ENCODE measurements around the gene DDX41.

- TF ChIP-seq CTCF (IDR thresholded peaks at IDR 0.05): no peak
- no peak for TF ChIP-seq EZH2 (IDR thresholded peaks at IDR 0.05; ENCODE audit: borderline replicate concordance, insufficient read depth, low read depth, low read length, poor library complexity, severe bottlenecking)
Measured at GRCh38 chr5:177519463-177520235, 2.9 kb upstream of the DDX41 start.

Measured in B cell (primary cell).